22Rv1 (cell line): ENCODE data around the gene SLC35E2B.
"Not testable (repeated sequence)": the region's sequence is repeated elsewhere in the genome, so short reads cannot be mapped to it uniquely, and the experiment has no call there.

Source experiments
- H3K27ac ChIP-seq: fragments of 450-650 bp; 2 replicates; pipeline ENCODE4 v1.5.1; 2017
- CTCF ChIP-seq: fragments of 450-650 bp; IDR thresholded peaks from 2 replicates; pipeline ENCODE4 v1.5.1; 2017; ENCODE audit warnings: mild to moderate bottlenecking
- ZFX ChIP-seq: fragments of 450-650 bp; IDR thresholded peaks from 2 replicates; pipeline ENCODE4 v1.6.1; 2017; ENCODE audit warnings: antibody characterized with exemption, borderline replicate concordance

Gene SLC35E2B

GRCh38 chr1:1691443-1691842 lies 1.2 kb downstream of the SLC35E2B start:
- H3K27ac ChIP-seq: not testable (repeated sequence)

- H3K27ac ChIP-seq: not testable (repeated sequence)
These were observed 3.1 kb downstream of the SLC35E2B start for GRCh38 chr1:1689526-1689925.

GRCh38 chr1:1687846-1688245 lies 4.7 kb downstream of the SLC35E2B start:
- TF ChIP-seq ZFX (no peak), CTCF (no peak)
- no peak overlapping the region for H3K27ac ChIP-seq

- no peak overlapping the region for H3K27ac ChIP-seq
- TF ChIP-seq CTCF: no peak
These were observed 8.4 kb downstream of the SLC35E2B start for GRCh38 chr1:1684031-1684681.

GRCh38 chr1:1683104-1683905 lies 9.3 kb downstream of the SLC35E2B start:
- no peak overlapping the region for H3K27ac ChIP-seq
- no peak for TF ChIP-seq CTCF

GRCh38 chr1:1680912-1681273 lies 11.7 kb downstream of the SLC35E2B start:
- no peak overlapping the region for H3K27ac ChIP-seq
- no peak for TF ChIP-seq CTCF
- TF ChIP-seq ZFX: no peak

- no peak overlapping the region for H3K27ac ChIP-seq
- TF ChIP-seq CTCF (no peak), ZFX (no peak)
These were observed 12.3 kb downstream of the SLC35E2B start for GRCh38 chr1:1680031-1680911.
